KBM-7 (cell line): ENCODE results near the gene RYR3.

Experiments
- DNase-seq: peaks from one replicate; pipeline ENCODE4 v3.0.0-alpha.2; 2015
- in situ Hi-C: fragments of 300-500 bp; cut with MboI; formaldehyde crosslinking; loops from 2 replicates; pipeline ENCODE4 v1.14.3; 2020; ENCODE audit warnings: low sequenced_read_pairs, low pct_unique_long_range_greater_than_20kb, mixed read lengths

Gene RYR3

DNA sequence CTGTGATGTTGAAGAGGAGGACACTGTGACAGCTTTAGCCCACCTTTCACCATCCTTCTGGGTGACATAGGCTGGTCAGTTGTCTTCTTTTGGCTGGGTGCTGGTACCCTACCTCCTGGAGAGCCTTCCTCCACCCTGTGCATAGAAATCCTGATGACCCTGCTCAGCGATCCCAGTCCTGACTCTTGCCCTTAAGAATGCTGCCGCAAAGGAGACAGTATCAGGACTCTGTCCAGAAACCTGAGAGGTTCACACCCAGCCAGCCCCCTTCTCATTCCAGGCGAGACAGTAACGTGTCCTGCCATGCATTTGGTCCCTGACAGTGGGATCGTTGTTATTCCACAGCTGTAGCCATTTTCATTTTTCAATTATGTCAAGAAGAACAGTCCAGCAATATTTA is 344.7 kb downstream of the RYR3 start:
- no peak for DNase-seq
- in situ Hi-C loops, result no loop called here

GRCh38 chr15:33656168-33656567 is 345.4 kb downstream of the RYR3 start:
- peak; percentile 24 for DNase-seq
- in situ Hi-C loops, result no loop called here

DNA sequence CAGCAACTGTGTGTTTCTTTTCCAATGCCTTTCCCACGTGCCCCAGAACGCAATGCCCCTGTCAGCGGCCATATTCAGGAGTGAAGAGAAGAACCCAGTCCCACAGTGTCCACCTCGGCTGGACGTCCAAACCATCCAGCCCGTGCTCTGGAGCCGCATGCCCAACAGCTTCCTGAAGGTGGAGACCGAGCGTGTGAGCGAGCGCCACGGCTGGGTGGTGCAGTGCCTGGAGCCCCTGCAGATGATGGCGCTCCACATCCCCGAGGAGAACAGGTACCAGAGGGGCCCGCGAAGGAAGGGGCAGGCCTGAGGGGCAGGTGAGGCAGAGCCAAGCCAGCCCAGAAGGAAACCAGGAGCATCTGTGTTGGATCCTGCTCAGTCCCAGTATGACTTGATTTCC is 349.4 kb downstream of the RYR3 start:
- in situ Hi-C loops, result no loop called here
- DNase-seq, result no peak

- DNase-seq, result no peak
- in situ Hi-C loops, result no loop called here
Measured at GRCh38 chr15:33662014-33662413, 351.2 kb downstream of the RYR3 start.

- no peak for DNase-seq
- in situ Hi-C loops, result no loop called here
Measured at GRCh38 chr15:33664947-33665346, 354.2 kb downstream of the RYR3 start.

GRCh38 chr15:33670567-33670966 is 359.8 kb downstream of the RYR3 start:
- in situ Hi-C loops, result no loop called here
- DNase-seq, result no peak

DNA sequence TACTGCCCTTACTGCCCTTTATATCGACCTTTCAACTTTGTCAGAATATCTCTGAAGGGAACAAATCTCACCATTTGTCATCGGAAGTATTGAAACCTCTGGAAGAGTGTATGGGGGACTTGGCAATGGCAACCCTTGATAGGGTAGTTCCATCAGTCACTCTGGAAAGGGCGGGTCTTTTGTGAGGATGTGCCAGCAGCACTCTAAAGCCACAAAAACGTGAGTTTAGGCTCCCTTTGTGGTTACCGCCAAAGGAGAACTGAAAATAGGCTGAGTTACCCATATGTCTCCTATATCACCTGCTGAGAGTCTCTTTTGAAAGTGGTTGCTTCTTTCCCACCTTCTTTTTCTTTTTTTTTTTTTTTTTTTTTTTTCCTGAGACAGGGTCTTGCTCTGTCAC is 360.7 kb downstream of the RYR3 start:
- in situ Hi-C loops, result no loop called here
- no peak for DNase-seq

DNA sequence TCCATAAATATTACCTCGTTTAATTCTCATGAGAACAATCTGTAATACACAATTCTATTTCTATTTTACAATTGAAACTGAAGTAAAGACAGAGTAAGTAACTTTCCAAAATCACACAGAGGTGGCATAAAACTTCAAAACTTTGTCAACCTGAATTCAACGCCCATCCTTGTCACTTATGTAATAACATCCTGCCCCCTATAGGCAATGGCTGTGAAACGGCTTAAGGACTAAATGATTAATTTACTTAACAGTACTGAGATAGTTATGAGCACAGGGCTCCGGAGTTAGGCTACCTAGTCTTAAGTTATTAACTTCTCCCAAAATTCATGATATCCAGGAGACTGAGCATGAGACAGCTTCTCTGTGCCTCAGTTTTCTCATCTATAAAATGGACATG is 364.5 kb downstream of the RYR3 start:
- peak; percentile 31 for DNase-seq
- in situ Hi-C loops, result no loop called here

DNA sequence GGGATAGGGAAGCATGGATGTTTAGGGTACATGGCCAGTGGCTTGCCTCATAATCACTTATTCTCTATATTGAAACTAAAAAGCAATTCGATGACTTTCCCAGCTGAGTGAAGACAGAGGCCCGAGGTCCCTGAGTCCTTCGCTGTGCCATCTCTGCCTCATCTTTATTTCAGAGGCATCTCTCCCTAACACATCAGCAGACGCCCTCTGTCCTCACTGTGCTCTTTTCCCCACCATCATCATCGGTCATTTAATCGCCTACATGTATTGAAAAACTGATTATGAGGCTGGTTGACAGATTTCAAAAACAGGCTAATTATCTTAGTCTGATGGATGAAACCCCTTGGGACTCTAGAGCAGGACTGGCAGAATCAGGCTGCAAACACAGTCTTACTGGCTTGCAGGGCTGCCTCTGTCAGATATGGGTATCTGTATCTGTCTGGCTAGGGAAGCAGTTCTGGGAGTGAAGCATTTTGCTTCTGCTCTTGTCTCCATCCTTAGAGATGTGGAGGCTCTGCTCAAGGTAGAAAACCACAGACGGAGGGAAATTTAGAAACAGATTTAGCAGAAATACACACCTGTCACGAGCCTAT is 366.6 kb downstream of the RYR3 start:
- DNase-seq, result no peak
- in situ Hi-C loops, result no loop called here

- in situ Hi-C loops, result no loop called here
- DNase-seq, result no peak
Measured at GRCh38 chr15:33678176-33678575, 367.4 kb downstream of the RYR3 start.

GRCh38 chr15:33678602-33679001 is 367.8 kb downstream of the RYR3 start:
- DNase-seq, result no peak
- in situ Hi-C loops, result no loop called here

GRCh38 chr15:33679061-33679460 is 368.3 kb downstream of the RYR3 start:
- in situ Hi-C loops, result no loop called here
- DNase-seq, result no peak

DNA sequence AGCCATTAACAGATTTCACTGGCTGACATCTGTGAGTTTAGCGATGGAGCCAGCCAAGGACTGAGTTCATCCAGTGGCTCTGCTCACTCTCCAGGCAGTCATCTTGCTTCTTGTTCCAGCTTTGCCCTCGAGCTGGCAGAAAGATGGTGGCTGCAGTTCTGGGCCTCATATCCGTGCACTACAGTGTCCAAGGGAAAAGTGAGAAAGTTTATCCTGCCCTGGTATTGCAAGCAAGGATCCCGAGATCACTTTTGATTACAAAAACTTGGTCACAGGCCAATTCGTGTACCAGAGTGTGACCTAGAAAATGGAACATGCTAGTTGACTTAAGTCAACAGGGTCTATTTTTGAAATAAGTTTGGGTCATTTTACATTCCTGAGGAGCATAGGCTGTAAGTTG is 369.6 kb downstream of the RYR3 start:
- in situ Hi-C loops, result no loop called here
- no peak for DNase-seq

DNA sequence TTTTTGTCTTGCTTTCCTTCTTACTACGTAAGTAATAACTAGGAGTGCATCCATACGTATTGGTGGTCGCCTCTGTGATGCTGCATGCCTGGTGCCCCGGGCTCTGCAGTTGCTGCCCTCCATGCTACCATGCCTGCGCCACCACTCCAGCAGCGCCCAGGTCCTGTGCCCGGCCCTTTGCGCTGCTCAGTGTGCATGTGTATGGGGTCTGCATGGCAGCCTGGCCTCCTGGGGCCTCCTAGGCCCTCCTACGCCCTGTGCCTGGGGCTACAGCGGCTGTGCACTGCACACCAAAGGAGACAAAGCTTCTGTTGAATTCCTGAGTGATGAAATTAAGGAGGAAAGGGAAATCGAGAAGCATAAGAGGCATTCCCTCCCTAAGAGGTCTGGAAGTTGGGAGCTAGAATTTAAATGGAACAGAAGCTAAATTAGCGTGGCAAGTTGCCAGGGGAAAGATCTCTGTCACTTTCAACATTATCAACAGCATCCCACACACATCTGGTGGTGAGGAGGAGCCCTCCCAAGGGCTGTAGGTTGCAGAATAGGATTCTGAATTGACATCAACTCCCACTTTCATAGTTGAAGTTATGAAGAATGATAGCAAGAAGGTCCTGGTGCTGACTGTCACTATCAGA is 382.5 kb downstream of the RYR3 start:
- in situ Hi-C loops, result no loop called here
- no peak for DNase-seq

GRCh38 chr15:33698126-33698525 is 387.4 kb downstream of the RYR3 start:
- no peak for DNase-seq
- in situ Hi-C loops, result no loop called here

- in situ Hi-C loops, result no loop called here
- no peak for DNase-seq
Measured at GRCh38 chr15:33699145-33699544, 388.4 kb downstream of the RYR3 start.

- in situ Hi-C loops, result no loop called here
- DNase-seq, result peak; percentile 19
Measured at GRCh38 chr15:33699691-33700447, 389.1 kb downstream of the RYR3 start.

- peak; percentile 77 for DNase-seq
Measured at GRCh38 chr15:33700695-33701303, 390.0 kb downstream of the RYR3 start.

GRCh38 chr15:33701304-33701696 is 390.5 kb downstream of the RYR3 start:
- no peak for DNase-seq
- in situ Hi-C loops, result no loop called here

More at GRCh38 chr15:33700695-33701303, 390.0 kb downstream of the RYR3 start:
- in situ Hi-C loops, result no loop called here

DNA sequence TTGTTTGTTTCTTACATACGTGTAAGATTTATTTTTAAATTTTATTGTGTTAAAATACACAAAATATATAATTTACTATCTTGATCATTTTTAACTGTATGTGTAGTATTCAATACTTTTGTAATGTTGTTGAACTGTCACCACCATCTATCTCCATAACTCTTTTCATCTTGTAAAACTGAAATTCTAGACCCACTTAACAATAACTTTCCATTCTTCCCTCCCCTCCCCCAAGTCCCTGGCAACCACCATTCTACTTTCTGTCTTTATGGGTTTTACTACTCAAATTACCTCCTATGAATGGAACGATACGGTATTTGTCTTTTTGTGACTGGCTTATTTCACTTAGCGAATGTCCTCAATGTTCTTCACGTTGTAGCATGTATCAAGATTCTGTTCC is 395.4 kb downstream of the RYR3 start:
- in situ Hi-C loops, result no loop called here
- no peak for DNase-seq
